Calu3 (cell line): ENCODE measurements around the gene GRAMD1A. TPM values are rescaled to one million over a fixed set of nuclear protein-coding genes. Genes with fewer than 3 reads are reported as not detected.

Experiments
- BruUV-seq: library from RNA; stranded (reverse); fragments of 400-500 nt; replicated peaks from 2 replicates; lab custom pipeline; 2021; lab: Mats Ljungman, UMichigan
- CTCF ChIA-PET: fragments of 300-600 bp; sonication (Branson Sonifier 250); formaldehyde crosslinking; loops from one replicate; lab custom pipeline; 2022; ENCODE audit warnings: antibody characterized with exemption; lab: Charles Lee
- DNase-seq: peaks from one replicate; pipeline ENCODE4 v3.0.0; 2022
- H3K27ac Mint-ChIP-seq: one replicate; pipeline ENCODE4 v1.8.0; 2022; ENCODE audit warnings: mixed read lengths; ENCODE audit not compliant: unreplicated experiment
- H3K27me3 Mint-ChIP-seq: one replicate; pipeline ENCODE4 v1.8.0; 2022; ENCODE audit warnings: mixed read lengths; ENCODE audit not compliant: unreplicated experiment
- H3K36me3 Mint-ChIP-seq: one replicate; pipeline ENCODE4 v1.8.0; 2022; ENCODE audit warnings: mild to moderate bottlenecking, moderate library complexity, mixed read lengths; ENCODE audit not compliant: insufficient read depth, unreplicated experiment
- H3K4me1 Mint-ChIP-seq: one replicate; pipeline ENCODE4 v1.8.0; 2022; ENCODE audit warnings: mild to moderate bottlenecking, low read depth, mixed read lengths; ENCODE audit not compliant: unreplicated experiment
- H3K4me3 Mint-ChIP-seq: one replicate; pipeline ENCODE4 v1.8.0; 2022; ENCODE audit warnings: mild to moderate bottlenecking, low read depth, moderate library complexity, mixed read lengths; ENCODE audit not compliant: unreplicated experiment
- H3K9me3 Mint-ChIP-seq: one replicate; pipeline ENCODE4 v1.8.0; 2022; ENCODE audit warnings: low read depth, mixed read lengths; ENCODE audit not compliant: unreplicated experiment
- intact Hi-C: fragments of 100-400 bp; cut with micrococcal nuclease; formaldehyde crosslinking; loops from one replicate; pipeline ENCODE4 v1.10.0; 2022; ENCODE audit not compliant: unreplicated experiment
- total RNA-seq: library from RNA; stranded (reverse); gene quantifications from 2 replicates; pipeline ENCODE4 v1.2.3, GENCODE V29; 2022
- TF ChIP-seq, protein P1 (sequence below): fragments of 200-600 bp; IDR thresholded peaks from one replicate; pipeline ENCODE4 v1.8.0; 2022; ENCODE audit warnings: antibody characterized with exemption; ENCODE audit not compliant: unreplicated experiment

The GRAMD1A gene
- total RNA-seq, 1 experiment from 2014 or later = 126 TPM

DNA sequence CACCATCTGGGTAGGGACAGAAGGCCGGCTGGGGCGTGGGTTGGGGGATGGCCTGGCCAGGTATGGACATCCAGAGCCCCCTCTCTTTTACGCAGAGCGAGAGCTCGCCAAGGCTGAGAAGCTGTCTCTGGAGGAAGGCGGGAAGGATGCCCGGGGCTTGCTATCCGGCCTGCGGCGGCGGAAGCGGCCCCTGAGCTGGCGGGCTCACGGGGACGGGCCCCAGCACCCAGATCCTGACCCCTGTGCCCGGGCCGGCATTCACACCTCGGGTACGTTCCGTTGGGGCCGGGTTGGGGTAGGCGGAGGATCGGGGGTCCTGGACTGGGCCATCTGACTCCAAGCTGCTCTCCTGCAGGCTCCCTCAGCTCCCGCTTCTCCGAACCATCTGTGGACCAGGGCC lies 21.5 kb downstream of the GRAMD1A start:
- no peak overlapping the region for H3K27ac Mint-ChIP-seq
- no TSS peak for BruUV-seq
- no peaks in the 10 kb centered on the region for H3K27me3 Mint-ChIP-seq
- H3K4me3 Mint-ChIP-seq = no peak overlapping the region
- intact Hi-C loops = no loop called here
- no peaks in the 10 kb centered on the region for H3K9me3 Mint-ChIP-seq
- DNase-seq = no peak
- H3K36me3 Mint-ChIP-seq = peaks cover 71% of the 10 kb centered on the region
- TF ChIP-seq, protein P1, sequence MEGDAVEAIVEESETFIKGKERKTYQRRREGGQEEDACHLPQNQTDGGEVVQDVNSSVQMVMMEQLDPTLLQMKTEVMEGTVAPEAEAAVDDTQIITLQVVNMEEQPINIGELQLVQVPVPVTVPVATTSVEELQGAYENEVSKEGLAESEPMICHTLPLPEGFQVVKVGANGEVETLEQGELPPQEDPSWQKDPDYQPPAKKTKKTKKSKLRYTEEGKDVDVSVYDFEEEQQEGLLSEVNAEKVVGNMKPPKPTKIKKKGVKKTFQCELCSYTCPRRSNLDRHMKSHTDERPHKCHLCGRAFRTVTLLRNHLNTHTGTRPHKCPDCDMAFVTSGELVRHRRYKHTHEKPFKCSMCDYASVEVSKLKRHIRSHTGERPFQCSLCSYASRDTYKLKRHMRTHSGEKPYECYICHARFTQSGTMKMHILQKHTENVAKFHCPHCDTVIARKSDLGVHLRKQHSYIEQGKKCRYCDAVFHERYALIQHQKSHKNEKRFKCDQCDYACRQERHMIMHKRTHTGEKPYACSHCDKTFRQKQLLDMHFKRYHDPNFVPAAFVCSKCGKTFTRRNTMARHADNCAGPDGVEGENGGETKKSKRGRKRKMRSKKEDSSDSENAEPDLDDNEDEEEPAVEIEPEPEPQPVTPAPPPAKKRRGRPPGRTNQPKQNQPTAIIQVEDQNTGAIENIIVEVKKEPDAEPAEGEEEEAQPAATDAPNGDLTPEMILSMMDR = no peak
- CTCF ChIA-PET = interaction anchor here (0.7 to 1.1 kb wide), 2 partner anchors 119 to 488 kb away, joined by 3 read pairs; no protein-coding TSS in a partner anchor
- H3K4me1 Mint-ChIP-seq = no peaks in the 10 kb centered on the region

DNA sequence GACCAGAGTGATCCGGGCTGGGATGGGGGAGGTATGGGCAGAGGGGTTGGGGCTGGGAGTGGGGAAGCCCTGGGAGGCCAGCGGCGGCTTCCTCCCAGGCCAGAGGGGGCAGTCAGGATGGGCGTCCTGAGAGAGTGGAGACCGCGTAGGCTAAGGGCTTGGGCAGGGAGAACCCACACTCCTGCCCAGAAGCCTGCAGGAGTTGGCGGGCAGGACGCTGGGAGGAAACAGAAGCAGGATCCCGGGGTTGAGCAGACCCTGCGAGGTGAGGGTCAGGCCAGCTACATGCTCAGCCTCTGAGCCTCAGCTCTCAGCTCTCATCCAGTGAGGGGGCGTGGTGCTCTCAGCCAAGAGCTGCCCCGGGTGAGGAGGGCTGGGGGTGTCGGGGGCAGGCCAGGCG lies 22.3 kb downstream of the GRAMD1A start:
- Mint-ChIP-seq H3K4me3 (no peak overlapping the region), H3K4me1 (no peaks in the 10 kb centered on the region), H3K9me3 (no peaks in the 10 kb centered on the region), H3K36me3 (peaks cover 70% of the 10 kb centered on the region), H3K27ac (peak overlapping the region; percentile 29), H3K27me3 (no peaks in the 10 kb centered on the region)
- intact Hi-C loops = no loop called here
- no TSS peak for BruUV-seq
- TF ChIP-seq, protein P1 = no peak
- DNase-seq = no peak
- CTCF ChIA-PET = no interaction called here

DNA sequence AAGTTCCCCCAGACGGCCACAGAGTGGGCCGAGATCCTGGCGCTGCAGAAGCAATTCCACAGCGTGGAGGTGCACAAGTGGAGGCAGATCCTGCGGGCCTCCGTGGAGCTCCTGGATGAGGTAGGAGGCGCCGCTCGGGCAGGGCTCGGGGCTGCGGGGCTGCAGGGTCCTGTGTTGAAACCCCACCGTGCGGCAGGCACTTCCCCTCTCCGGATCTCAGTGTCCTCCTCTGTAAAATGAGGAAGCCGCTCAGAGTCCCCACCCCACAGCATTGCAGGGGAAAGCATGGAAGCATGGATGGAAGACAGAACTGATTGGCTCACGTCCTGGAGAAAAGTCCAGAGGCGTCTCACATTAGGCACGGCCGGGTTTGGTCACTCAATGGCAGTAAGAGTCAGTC lies 23.3 kb downstream of the GRAMD1A start:
- intact Hi-C loops = no loop called here
- H3K27me3 Mint-ChIP-seq = no peaks in the 10 kb centered on the region
- no peak for DNase-seq
- H3K27ac Mint-ChIP-seq = no peak overlapping the region
- no peaks in the 10 kb centered on the region for H3K4me1 Mint-ChIP-seq
- TF ChIP-seq, protein P1 = no peak
- no TSS peak for BruUV-seq
- H3K4me3 Mint-ChIP-seq = no peak overlapping the region
- CTCF ChIA-PET = no interaction called here
- H3K9me3 Mint-ChIP-seq = no peaks in the 10 kb centered on the region
- H3K36me3 Mint-ChIP-seq = peaks cover 70% of the 10 kb centered on the region

DNA sequence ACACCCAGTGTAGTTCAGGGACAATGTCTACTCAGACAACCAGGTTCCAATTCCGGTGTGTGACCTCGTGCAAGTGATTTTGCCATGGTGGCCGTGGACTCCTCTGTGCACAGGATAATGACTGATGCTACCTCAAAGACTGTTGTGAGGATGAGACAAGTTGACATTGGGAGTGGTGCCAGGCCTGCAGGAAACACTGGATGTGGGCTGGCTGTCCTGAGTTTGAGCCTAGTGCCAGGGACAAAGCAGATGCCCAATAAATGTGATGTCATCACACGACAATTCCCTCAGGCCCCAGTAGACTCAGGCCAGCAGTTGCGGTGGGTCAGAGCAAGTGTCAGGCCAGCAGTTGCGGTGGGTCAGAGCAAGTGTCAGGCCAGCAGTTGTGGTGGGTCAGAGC lies 24.0 kb downstream of the GRAMD1A start:
- TF ChIP-seq, protein P1 = no peak
- Mint-ChIP-seq H3K36me3 (peaks cover 66% of the 10 kb centered on the region), H3K9me3 (no peaks in the 10 kb centered on the region), H3K4me3 (no peak overlapping the region), H3K27ac (no peak overlapping the region), H3K27me3 (no peaks in the 10 kb centered on the region), H3K4me1 (no peaks in the 10 kb centered on the region)
- CTCF ChIA-PET = no interaction called here
- DNase-seq = no peak
- intact Hi-C loops = no loop called here
- no TSS peak for BruUV-seq
